ENCODE measurements around the gene GGA3.

Gene GGA3

GRCh38 chr17:75271233-75271954 is 10.0 kb upstream of the GGA3 start:
- peak; percentile 79 for TF ChIP-seq CTCF (IDR thresholded peaks at IDR 0.05; ENCODE audit: insufficient read depth, low read depth, low read length, missing control alignments)
- H3K4me3 ChIP-seq (ENCODE audit: low read depth, low read length) = peak overlapping the region; percentile 98
- DNase-seq (ENCODE audit: low read depth) = peak; percentile 91

GRCh38 chr17:75270966-75271232 is 9.5 kb upstream of the GGA3 start, which contains the start of gene MIF4GD:
Gene MIF4GD, minus strand, starts transcription at chr17:75271231. Its CDS starts 1,036 bp downstream, at chr17:75270195.
- TF ChIP-seq CTCF (IDR thresholded peaks at IDR 0.05; ENCODE audit: insufficient read depth, low read depth, low read length, missing control alignments) = no peak
- peak within 1 kb of the TSS; percentile 98 for H3K4me3 ChIP-seq (ENCODE audit: low read depth, low read length)
- no peak for DNase-seq (ENCODE audit: low read depth)

- peak overlapping the region; percentile 97 for H3K4me3 ChIP-seq (ENCODE audit: low read depth, low read length)
- peak; percentile 81 for DNase-seq (ENCODE audit: low read depth)
- peak; percentile 40 for TF ChIP-seq CTCF (IDR thresholded peaks at IDR 0.05; ENCODE audit: insufficient read depth, low read depth, low read length, missing control alignments)
Observed at GRCh38 chr17:75270218-75270965, 9.0 kb upstream of the GGA3 start.

- no peak for DNase-seq (ENCODE audit: low read depth)
- no peak for TF ChIP-seq CTCF (IDR thresholded peaks at IDR 0.05; ENCODE audit: insufficient read depth, low read depth, low read length, missing control alignments)
- H3K4me3 ChIP-seq (ENCODE audit: low read depth, low read length) = peak overlapping the region; percentile 97
Observed at GRCh38 chr17:75269844-75270217, 8.4 kb upstream of the GGA3 start.

- H3K4me3 ChIP-seq (ENCODE audit: low read depth, low read length) = no peak overlapping the region
- TF ChIP-seq CTCF (IDR thresholded peaks at IDR 0.05; ENCODE audit: insufficient read depth, low read depth, low read length, missing control alignments) = peak; percentile 23
- peak; percentile 49 for DNase-seq (ENCODE audit: low read depth)
Observed at GRCh38 chr17:75267411-75268232, 6.2 kb upstream of the GGA3 start.

- H3K4me3 ChIP-seq (ENCODE audit: low read depth, low read length) = no peak overlapping the region
- no peak for TF ChIP-seq CTCF (IDR thresholded peaks at IDR 0.05; ENCODE audit: insufficient read depth, low read depth, low read length, missing control alignments)
- no peak for DNase-seq (ENCODE audit: low read depth)
Observed at GRCh38 chr17:75267153-75267410, 5.7 kb upstream of the GGA3 start.
